HepG2 (cell line): Measurements from ENCODE around the gene TOR4A. TPM values are rescaled to one million over a fixed set of nuclear protein-coding genes. Genes with fewer than 3 reads are reported as not detected.

Experiments
- AGO2 ChIP-seq: fragments of 200-400 bp; formaldehyde crosslinking; optimal IDR thresholded peaks from 2 replicates; pipeline ENCODE3; 2017; ENCODE audit warnings: mild to moderate bottlenecking, low read depth, low read length, moderate library complexity
- CENPBD1 ChIP-seq: sonication (generic); formaldehyde crosslinking; IDR thresholded peaks from 2 replicates; pipeline ENCODE4 v1.8.0; 2022; ENCODE audit warnings: missing genetic modification reagents, low read depth, mild to moderate bottlenecking, borderline replicate concordance
- FOXC1 ChIP-seq: sonication (generic); formaldehyde crosslinking; IDR thresholded peaks from 2 replicates; pipeline ENCODE4 v1.8.0; 2022; ENCODE audit warnings: mild to moderate bottlenecking, missing genetic modification reagents, borderline replicate concordance
- GATAD2A ChIP-seq: IDR thresholded peaks from 2 replicates; pipeline ENCODE4 v1.6.1; 2016
- ISX ChIP-seq: sonication (generic); formaldehyde crosslinking; conservative IDR thresholded peaks from 2 replicates; pipeline ENCODE4 v1.5.0; 2020; ENCODE audit warnings: missing genetic modification reagents
- MEIS1 ChIP-seq: sonication (generic); formaldehyde crosslinking; IDR thresholded peaks from 2 replicates; pipeline ENCODE4 v1.9.0; 2021; ENCODE audit warnings: mild to moderate bottlenecking, missing genetic modification reagents, moderate library complexity, borderline replicate concordance
- MYNN ChIP-seq: sonication (generic); formaldehyde crosslinking; IDR thresholded peaks from 2 replicates; pipeline ENCODE4 v1.4.0; 2020; ENCODE audit warnings: mild to moderate bottlenecking, low read depth, missing genetic modification reagents
- PAF1 ChIP-seq: IDR thresholded peaks from 2 replicates; pipeline ENCODE4 v1.6.1; 2016; ENCODE audit warnings: missing genetic modification reagents, missing compliant biosample characterization
- ZBTB25 ChIP-seq: IDR thresholded peaks from 2 replicates; pipeline ENCODE4 v1.6.1; 2018; ENCODE audit warnings: missing genetic modification reagents
- ZFX ChIP-seq: sonication (generic); formaldehyde crosslinking; IDR thresholded peaks from 2 replicates; pipeline ENCODE4 v1.4.0; 2020; ENCODE audit warnings: mild to moderate bottlenecking, low read depth, missing genetic modification reagents, moderate library complexity
- ZNF101 ChIP-seq: sonication (generic); formaldehyde crosslinking; IDR thresholded peaks from 2 replicates; pipeline ENCODE4 v1.4.0; 2020; ENCODE audit warnings: mild to moderate bottlenecking, low read depth, missing genetic modification reagents, borderline replicate concordance
- ZNF503 ChIP-seq: sonication (generic); formaldehyde crosslinking; IDR thresholded peaks from 2 replicates; pipeline ENCODE4 v1.4.0; 2020; ENCODE audit warnings: missing genetic modification reagents
- ZNF576 ChIP-seq: sonication (generic); formaldehyde crosslinking; IDR thresholded peaks from 2 replicates; pipeline ENCODE4 v1.4.0; 2020; ENCODE audit warnings: mild to moderate bottlenecking, missing genetic modification reagents
- ZNF609 ChIP-seq: sonication (generic); formaldehyde crosslinking; IDR thresholded peaks from 2 replicates; pipeline ENCODE4 v1.4.0; 2020; ENCODE audit warnings: mild to moderate bottlenecking, missing genetic modification reagents, borderline replicate concordance
- ZNF615 ChIP-seq: sonication (generic); formaldehyde crosslinking; IDR thresholded peaks from 2 replicates; pipeline ENCODE4 v1.5.0; 2020; ENCODE audit warnings: mild to moderate bottlenecking, missing genetic modification reagents, borderline replicate concordance
- ZNF709 ChIP-seq: sonication (generic); formaldehyde crosslinking; IDR thresholded peaks from 2 replicates; pipeline ENCODE4 v1.5.0; 2020; ENCODE audit warnings: mild to moderate bottlenecking, missing genetic modification reagents
- ZNF770 ChIP-seq: sonication (generic); formaldehyde crosslinking; IDR thresholded peaks from 2 replicates; pipeline ENCODE4 v1.5.0; 2020; ENCODE audit warnings: mild to moderate bottlenecking, missing genetic modification reagents
- polyA plus RNA-seq, 8 experiments: library from polyadenylated mRNA; depleted of rRNA in 3 of 8; stranded (reverse) in 7 of 8; unstranded in 1 of 8; fragments of >200 nt; fragmentation: Illumina TruSeq in 4 of 8; extraction: Trizol in 4 of 8; gene quantifications; 2 replicates each; pipeline versions ENCODE4 v1.2.1 to v1.2.3, GENCODE V29; 2011 to 2016; ENCODE audit warnings: low read depth in 4 of 8, missing spikeins in 1 of 8, mixed read lengths in 1 of 8; ENCODE audit not compliant: insufficient read depth in 1 of 8
- total RNA-seq, 5 experiments: library from RNA; depleted of rRNA; stranded (reverse); fragments of >200 nt; fragmentation: Illumina TruSeq; extraction: Trizol; gene quantifications; 2 replicates each; pipeline ENCODE4 v1.2.3, GENCODE V29; 2016; ENCODE audit warnings: low read depth in 1 of 5

Gene TOR4A
- total and polyA plus RNA-seq, 2 of the 13 experiments (the other 11 are each of a cell fraction or from before 2014, with no cell fraction given): 11.1 to 14.2 TPM

GRCh38 chr9:137253717-137254623, 23.6 kb upstream of the TOR4A start (continued):
- no peak for TF ChIP-seq ZNF770 (CRISPR knock-in tag)
- no peak for TF ChIP-seq ZNF576 (CRISPR knock-in tag)
- TF ChIP-seq ZNF709 (CRISPR knock-in tag): no peak; the same call in 1 of the 2 replicates
- no peak for TF ChIP-seq ZNF101 (CRISPR knock-in tag)
- TF ChIP-seq ZFX (CRISPR knock-in tag): peak; percentile 78
- TF ChIP-seq MYNN (CRISPR knock-in tag): no peak
- no peak for TF ChIP-seq ZNF609 (CRISPR knock-in tag)
- no peak for TF ChIP-seq ZBTB25 (CRISPR knock-in tag)
- TF ChIP-seq ISX (CRISPR knock-in tag): no peak
- TF ChIP-seq ZNF503 (CRISPR knock-in tag): no peak
- TF ChIP-seq GATAD2A (CRISPR knock-in tag): 0 out of 2 replicates have a peak, but pooled peaks have one; percentile 15
- TF ChIP-seq PAF1: no peak
- no peak; the same call in 1 of the 2 replicates for TF ChIP-seq FOXC1
- no peak for TF ChIP-seq ZNF615
- TF ChIP-seq AGO2: no peak
- no peak for TF ChIP-seq MEIS1
- no peak for TF ChIP-seq CENPBD1 (CRISPR knock-in tag)
